NB4 (cell line): ENCODE results near the gene SCNN1B.

ENCODE experiments used
- CTCF ChIP-seq: IDR thresholded peaks from one replicate; pipeline ENCODE4 v1.5.1; 2012; ENCODE audit warnings: low read depth, low read length
- MYC ChIP-seq: IDR thresholded peaks from 2 replicates; pipeline ENCODE4 v1.6.1; 2011; ENCODE audit warnings: low read depth, low read length
- POLR2A ChIP-seq: IDR thresholded peaks from 2 replicates; pipeline ENCODE4 v1.6.1; 2011; ENCODE audit warnings: mild to moderate bottlenecking; ENCODE audit not compliant: insufficient read length; ENCODE audit errors: extremely low read depth
- TF ChIP-seq, protein P1 (sequence below): IDR thresholded peaks from 2 replicates; pipeline ENCODE4 v1.6.1; 2011; ENCODE audit warnings: low read depth, low read length

DNA sequence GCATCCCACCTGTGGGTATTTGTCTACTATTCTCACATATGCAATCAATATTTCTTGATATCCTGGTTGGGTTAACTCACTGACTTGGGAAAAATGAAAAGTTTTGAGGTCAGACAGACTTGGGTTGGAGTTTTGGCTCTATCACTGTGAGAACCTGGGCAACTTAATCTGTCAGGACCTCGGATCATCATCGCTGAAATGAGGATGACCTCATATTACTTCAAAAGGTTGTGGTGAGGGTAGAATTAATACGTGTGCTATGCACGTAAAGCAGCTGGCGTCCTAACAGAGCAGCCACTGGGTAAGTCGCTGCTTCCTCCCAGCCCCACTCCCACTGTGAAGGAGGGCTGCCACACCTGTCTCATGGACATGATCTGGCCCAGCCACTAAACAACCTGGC is 93.6 kb downstream of the SCNN1B start:
- TF ChIP-seq CTCF (no peak), POLR2A (no peak), MYC (no peak)
- TF ChIP-seq, protein P1, sequence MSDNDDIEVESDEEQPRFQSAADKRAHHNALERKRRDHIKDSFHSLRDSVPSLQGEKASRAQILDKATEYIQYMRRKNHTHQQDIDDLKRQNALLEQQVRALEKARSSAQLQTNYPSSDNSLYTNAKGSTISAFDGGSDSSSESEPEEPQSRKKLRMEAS, result no peak
